Fibroblast of pulmonary artery (primary cell): ENCODE measurements around the gene MRC1.

Source experiments
- DNase-seq: peaks from one replicate; pipeline ENCODE4 v3.0.0-alpha.2; 2010; ENCODE audit warnings: low read depth
- H3K4me3 ChIP-seq: replicated peaks from 2 replicates; pipeline ENCODE4 v1.5.1; 2011; ENCODE audit warnings: low read depth, mild to moderate bottlenecking, control low read depth, low read length, moderate library complexity
- CTCF ChIP-seq: IDR thresholded peaks from 2 replicates; pipeline ENCODE4 v1.5.1; 2011; ENCODE audit warnings: mild to moderate bottlenecking, control low read depth, low read length, inconsistent platforms; ENCODE audit errors: missing control alignments

The MRC1 gene

GRCh38 chr10:17958049-17958448, 148.9 kb downstream of the MRC1 start:
- TF ChIP-seq CTCF: no peak
- no peak for DNase-seq
- no peak overlapping the region for H3K4me3 ChIP-seq

- DNase-seq: no peak
- TF ChIP-seq CTCF: no peak
- H3K4me3 ChIP-seq: no peak overlapping the region
Measured at GRCh38 chr10:17959870-17960269, 150.7 kb downstream of the MRC1 start.
